HG03159 (cell line): Measurements from ENCODE around the gene NTSR1.

Source experiments
- ATAC-seq: cut with Tn5 transposase; IDR thresholded peaks from one replicate; pipeline ENCODE4 v1.9.1; 2021; ENCODE audit warnings: mild to moderate bottlenecking, moderate library complexity; ENCODE audit not compliant: unreplicated experiment

Gene NTSR1

DNA sequence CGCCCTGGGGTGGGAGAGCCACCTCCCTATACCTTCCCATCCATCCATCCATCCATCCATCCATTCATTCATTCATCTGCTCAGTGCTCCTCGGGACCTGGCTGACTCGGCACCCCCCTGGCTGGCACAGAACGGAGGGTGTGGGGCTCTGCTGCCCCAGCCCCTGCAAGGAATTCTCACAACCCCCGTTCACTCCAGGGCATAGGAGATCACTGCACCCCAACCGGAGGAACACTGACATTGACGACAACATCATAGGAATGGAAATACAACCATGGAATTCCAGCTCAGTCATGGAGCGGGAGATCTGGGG, 59.6 kb downstream of the NTSR1 start:
- ATAC-seq, result no peak

DNA sequence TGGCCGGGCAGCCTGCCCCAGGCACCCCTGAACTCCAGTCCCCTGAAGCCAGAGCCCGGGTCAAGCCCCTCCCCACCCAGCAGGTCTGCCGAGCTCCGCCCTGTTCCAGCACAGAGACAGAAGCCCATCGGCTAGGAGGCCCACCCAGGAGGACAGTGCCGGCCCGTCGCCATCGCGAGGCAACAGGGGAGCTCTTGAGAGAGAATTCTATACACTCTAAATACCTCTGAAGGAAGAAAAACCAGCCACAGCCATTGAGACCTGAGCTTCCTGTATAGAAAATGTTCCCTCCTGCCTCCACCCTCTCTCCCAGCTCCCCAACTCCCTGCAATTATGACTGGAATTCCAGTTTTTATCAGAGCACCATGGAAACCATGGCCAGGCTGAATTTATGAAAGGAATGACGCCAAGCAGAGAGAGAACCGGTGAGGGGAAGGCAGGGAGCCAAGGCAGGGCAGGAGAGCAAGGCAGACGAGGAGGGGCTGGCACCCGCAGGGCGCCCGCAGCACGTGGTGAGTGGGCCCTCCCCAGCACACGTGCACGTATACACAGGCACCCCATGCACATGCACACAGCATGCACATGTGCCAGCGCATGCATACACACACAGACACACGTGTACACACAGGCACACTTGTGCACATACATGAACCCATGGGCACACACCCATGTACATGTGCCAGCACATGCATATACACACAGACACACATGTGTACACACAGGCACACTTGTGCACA, 60.1 kb downstream of the NTSR1 start:
- ATAC-seq, result no peak

DNA sequence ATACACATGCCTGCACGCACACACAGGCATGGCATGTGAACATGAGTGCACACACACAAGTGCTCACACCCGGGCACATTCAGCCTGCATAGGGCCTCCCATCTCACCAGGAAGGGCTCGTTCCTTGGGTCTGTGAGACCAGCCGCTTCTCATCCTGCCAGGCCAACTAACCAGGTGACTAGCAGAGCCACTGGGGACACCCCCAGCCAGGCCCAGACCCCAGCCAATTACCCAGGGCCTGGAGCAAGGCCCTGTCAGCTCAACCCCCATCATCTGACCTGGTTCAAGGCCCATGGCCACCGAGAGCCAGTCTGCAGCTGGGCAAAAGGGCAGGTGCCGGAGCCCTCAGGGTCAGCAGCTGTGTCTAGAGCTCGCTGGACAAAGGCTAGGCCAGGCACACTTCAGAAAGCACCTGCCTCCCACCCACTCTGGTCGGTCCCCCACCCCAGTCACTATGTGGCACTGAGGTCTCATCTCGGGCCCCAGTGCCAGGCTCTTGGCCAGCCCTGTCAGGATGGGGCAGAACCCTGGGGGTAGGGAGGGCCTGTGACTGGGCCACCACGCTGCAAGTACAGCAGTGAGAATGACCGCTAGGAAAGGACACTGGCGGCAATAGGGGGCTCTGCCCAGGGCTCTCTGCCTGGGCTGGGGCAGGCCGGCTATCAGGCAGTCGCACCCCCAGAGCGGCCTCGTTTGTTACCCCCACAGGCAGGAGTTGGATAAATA, 60.9 kb downstream of the NTSR1 start:
- no peak for ATAC-seq

DNA sequence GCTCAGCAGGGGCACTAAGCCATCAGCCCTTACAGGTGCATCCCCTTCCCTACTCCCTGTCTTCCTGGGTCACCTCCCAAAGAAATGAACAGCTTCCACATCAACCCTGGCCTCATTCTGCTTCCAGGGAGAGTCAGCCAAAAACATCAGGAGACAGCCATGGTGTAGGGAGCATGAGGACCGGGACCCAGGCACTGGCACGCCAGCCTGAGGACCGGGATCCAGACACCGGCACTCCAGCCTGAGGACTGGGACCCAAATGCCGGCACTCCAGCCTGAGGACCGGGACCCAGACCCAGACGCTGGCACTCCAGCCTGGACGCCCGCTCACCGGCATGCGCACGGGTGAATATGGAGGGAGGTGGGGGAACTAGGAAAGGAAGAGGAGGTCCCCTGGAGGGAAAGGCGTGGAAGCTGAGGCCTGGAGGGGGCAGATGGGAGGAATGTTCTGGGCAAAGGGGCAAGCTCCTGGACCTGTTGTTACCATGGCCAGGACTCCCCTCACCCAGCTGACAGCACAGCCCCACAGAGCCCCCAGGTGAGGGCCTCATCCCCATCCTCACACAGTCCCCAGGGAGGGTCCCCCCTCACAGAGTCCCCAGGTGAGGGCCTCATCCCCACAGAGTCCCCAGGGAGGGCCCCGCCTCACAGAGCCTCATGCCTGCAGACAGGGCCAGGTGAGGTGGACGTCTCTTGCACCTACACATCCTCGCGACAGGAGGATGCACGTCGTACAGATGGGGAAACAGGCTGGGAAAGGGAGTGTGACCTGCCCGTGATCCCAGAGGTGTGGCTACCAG, 61.7 kb downstream of the NTSR1 start:
- no peak for ATAC-seq

DNA sequence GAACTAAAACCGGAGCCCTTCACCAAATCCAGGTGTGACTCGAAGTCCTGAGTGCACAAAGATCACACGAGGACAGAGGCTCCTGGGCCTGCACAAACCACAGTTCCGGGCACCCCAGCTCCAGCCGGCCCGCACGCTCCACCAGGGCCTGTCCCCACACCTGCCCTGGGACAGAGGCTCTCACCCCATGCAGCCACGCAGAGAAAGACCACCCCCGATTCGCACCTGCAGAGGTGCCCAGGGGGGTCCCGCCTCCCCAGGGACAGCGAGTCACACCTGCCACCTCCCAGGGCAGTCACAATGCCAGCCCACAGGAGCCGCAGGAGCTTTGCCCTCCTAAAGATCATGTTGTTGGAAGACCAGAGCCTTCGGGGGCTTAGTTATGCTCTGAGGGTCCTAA, 62.3 kb downstream of the NTSR1 start:
- no peak for ATAC-seq

DNA sequence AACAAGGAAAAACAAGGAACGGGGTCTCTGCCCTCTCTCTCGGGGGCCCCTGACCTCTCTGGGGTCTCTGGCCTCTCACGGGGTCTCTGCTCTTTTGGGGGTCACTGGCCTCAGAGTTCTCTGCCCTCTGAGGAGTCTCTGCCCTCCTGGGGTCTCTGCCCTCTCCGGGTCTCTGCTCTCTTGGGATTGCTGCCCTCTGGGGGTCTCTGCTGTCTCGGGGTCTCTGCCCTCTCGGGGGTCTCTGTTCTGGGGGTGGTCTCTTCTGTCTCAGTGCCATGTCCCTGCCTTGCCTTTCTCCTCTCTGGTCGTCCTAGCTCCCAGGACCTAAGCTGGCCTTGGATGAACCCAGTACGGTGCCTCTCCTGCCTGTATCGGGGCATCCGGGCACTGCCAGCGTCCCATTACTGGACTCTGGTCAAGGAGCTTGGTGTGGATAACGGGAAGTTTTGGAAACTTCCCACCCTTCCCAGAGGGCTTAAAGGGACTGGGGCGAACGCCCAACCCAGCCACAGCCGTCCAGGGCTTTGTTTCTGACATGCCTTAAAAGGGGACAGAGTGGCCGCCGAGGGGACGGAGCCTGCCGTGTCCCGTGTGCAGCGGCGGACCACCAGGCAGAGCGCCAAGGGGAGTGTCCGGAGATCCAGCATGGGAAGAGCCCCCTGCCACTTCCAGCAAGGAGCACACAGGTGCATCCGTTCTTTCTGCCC, 62.9 kb downstream of the NTSR1 start:
- no peak for ATAC-seq

DNA sequence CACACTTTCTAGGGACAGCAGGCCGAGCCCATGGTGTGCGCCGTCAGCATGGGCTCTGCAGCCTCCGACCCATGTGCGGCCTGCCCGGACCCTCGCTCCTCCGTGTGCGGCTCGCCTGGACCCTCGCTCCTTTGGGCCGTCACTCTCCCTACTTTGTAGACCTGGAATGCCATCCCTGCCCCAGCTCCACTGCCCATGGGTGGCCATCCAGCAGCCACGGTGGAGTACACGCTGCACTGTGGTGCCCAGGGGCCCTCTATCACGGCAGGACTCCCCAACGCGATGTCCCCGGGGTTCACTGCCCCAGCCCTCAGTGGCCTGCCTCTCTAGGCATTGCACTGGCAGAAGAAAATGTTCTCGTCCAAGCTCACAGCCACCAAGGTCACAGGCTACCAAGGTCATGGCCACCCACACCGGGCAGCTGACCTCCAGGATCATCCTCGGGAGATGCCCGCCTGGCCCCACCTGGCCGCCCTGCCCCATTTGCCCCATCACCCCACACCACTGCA, 63.5 kb downstream of the NTSR1 start:
- no peak for ATAC-seq

DNA sequence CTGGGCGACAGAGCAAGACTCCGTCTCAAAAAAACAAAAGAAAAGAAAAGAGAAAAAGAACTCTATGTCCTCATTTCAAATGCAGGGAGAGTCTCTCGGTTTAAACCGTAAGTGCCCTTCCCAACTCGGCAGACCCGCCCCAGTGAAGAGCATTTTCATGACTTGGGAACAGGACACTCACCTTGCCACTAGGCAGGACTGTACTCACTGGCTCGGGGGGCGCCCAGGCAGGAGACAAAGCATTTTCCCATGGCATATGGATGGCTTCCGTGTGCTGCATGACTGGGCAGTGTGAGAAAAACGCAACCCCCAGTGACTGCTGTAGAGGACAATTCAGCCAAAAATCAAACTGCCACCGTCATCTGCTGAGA, 64.0 kb downstream of the NTSR1 start:
- ATAC-seq, result no peak

DNA sequence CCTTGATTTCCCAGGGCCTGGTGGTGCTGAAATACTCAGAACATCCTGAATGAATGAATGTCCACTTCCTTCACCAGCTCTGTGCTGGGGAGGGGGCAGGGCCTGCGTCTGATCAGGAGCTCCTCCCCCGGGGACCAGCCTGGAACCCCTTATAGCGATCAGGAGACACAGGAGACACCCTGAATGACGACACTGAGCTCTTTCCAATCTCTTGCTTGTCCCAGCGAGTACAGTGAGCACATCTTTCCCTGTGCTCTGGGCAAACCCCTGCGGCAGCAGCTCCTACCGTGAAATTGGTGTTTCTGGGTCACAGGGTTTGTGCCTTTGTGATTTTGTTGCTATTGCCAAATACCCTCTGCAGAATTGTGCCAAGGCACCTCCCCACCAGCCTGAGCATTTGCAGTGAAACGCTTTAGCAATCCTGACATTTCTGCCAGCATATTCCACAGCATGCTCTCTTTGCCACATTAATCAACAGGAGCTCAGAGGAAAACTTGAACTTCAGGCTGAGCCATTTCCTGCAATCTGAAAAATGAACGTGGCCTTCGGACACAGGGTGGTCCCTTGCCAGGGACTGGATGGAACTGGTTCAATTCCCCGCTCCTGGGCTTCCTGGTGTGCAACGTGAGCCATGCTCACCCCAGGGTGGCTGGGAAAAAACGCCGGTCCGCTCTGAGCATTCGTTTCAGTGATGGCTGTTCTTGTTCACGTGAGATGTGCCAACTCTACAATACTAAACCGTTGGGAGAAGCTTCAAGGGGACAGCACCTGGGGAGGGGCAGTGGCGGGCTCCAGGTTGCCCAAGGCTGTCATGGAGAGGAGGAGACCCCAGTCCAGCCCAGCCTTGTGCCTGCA, 64.6 kb downstream of the NTSR1 start:
- no peak for ATAC-seq

DNA sequence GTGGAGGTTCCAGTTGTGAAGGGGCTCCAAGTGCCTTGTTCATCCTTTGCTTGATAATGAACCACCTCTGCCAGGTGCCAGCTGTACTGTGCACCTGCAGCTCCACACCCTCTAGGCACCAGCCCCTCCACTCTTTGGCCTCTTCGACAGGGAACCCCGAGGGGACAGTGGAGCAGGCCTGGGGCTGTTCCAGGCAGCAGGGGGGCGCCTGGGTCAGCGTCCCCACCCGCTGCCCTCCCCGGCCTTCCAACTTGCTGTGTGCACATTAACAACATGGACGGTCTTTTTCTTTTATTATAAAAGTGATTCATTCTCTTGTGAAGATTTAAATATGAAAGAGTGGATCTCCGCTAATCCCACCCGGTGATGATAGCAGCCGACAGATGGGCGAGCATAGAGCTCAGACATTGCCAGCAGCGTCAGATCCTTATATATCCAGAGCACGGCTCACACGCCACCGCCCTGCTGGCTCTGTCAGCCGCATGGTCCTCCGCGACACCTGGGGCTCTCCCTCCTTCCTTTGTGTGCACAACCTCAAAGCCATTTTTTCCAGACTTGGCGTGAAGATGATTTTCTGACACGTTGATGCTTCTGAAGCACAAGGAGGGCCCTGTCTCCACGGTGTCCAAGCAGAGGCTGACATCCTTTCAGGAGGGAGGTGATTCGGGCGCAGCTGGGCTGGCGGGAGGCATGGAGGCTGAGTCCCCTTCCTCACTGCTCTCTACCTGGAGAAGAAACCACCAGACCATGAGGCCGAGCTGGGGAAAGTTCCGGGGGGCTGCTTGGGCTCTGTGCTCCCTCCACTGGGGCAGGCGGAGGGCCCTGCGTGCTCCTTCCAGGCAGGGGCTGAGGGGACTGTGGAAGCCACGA, 65.4 kb downstream of the NTSR1 start:
- ATAC-seq, result no peak

DNA sequence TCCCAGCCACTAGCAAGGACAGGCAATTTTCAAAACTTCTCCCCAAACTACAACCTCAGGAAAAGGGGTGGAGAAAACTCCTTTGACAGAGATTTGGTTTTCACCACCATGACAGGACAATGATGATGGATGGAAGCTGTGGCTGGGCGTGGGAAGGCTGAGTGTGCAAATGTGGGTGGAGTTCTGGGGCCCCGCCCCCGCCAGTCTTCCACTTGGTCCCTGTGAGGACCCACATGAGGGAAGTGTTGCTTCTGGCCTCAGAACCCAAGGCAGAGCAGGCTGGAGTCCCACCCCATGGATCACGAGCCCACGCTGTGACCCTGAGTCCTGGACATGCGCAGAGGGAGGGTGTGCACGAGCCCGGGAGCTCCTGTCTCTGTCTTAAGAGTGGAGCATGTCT, 66.1 kb downstream of the NTSR1 start:
- ATAC-seq, result no peak

DNA sequence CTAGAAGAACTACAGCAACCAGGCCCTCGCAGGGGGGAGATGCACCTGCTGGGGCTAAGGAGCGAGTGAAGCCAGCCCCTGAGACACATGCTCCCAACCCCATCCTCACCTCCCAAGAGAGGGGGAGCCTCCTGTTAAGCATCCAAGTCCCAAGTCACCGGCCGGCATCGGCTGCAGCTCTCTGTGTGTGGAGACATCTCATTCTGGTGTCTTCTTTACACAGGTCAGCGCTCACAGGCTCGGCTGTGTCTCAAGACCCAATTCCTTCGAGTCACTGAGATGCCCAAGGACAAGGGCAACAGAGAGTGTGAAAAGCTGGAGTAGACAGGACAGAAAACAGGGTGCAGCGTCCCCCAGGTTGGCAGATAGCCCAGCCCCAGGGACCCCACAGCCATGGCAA, 66.6 kb downstream of the NTSR1 start:
- ATAC-seq, result no peak

DNA sequence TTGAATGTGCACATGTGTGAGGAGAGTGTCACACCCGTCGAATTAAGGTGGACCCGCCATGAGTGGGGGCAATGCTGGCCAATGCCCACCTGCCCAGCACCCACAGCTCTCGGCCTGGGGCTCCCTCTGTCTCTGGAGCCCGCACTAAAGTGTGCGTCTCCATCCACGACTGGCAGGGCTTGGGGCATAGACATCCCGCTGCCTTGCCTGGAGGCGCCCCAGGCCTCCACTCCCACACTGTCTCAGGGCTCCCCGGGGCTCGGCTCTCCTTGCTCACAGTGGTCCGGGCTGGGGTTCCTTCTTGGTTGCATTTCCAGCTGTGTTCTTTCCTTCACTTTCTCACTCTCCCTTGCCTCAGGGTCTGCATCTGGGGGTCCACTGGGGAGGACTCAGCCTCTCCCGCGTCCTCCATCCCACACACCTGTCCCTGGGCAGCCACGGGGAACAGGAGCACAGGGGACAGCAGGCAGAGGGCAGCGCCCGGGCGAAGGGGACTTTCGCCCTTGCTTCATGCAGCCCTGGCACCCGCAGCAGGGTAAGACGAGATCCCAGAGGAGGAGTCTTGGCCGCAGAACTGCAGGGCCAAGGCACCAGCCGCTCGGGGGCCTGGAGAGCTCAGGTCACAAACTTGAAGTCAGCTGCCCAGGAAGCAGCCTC, 67.5 kb downstream of the NTSR1 start:
- no peak for ATAC-seq

DNA sequence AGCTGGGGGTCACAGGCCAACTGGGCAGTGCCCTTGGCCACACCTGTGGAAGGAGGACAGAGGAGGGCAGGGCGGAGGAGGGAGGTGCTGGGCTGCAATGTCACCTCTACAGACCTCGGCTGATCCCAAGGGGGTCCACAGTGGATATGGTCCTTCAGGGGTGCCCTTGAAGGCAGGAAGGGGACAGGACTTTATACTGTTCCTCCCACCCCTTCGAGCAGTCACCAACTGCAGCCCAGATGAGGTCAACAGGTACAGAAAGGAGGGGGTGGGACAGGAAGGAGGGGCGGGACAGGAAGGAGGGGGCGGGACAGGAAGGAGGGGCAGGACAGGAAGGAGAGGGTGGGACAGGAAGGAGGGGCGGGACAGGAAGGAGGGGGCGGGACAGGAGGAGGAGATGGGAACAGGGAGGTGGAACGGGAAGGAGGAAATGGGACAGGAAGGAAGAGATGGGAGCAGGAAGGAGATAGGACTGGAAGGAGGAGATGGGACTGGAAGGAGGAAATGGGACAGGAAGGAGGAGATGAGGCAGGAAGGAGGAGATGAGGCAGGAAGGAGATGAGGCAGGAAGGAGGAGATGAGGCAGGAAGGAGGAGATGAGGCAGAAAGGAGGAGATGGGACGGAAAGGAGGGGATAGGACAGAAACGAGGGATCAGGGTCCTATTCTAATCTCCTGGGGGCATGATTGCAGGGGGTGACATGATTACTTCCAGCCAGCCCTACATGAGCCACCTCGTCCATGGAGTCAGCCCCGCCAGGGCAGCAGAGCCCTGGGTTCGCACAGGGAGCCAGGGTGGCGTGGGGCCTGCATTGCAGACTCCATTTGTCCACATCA, 68.3 kb downstream of the NTSR1 start:
- ATAC-seq, result no peak

DNA sequence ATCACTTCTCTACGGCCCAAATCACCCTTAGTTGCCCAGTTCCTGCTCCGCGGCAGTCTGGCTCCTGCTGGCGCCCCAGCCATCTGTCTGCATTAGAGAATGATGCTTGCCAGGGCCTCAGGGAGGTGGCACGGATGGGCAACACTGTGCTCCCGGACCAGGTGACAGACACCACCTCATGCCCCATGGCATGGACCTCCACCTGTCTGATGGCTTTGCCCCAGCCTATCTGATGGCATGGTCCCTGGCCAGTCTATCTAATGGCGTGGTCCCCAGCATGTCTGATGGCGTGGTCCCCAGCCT, 68.8 kb downstream of the NTSR1 start:
- ATAC-seq, result no peak

DNA sequence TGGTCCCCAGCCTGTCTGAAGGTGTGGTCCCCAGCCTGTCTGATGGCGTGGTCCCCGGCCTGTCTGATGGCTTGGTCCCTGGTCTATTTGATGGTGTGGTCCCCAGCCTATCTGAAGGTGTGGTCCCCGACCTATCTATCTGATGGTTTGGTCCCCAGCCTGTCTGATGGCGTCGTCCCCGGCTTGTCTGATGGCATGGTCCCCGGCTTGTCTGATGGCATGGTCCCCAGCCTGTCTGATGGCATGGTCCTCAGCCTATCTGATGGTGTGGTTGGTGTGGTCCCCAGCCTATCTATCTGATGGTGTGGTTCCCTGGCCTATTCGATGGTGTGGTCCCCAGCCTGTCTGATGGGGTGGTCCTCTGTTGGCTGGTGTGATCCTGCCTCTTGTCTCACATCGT, 69.4 kb downstream of the NTSR1 start:
- no peak for ATAC-seq

DNA sequence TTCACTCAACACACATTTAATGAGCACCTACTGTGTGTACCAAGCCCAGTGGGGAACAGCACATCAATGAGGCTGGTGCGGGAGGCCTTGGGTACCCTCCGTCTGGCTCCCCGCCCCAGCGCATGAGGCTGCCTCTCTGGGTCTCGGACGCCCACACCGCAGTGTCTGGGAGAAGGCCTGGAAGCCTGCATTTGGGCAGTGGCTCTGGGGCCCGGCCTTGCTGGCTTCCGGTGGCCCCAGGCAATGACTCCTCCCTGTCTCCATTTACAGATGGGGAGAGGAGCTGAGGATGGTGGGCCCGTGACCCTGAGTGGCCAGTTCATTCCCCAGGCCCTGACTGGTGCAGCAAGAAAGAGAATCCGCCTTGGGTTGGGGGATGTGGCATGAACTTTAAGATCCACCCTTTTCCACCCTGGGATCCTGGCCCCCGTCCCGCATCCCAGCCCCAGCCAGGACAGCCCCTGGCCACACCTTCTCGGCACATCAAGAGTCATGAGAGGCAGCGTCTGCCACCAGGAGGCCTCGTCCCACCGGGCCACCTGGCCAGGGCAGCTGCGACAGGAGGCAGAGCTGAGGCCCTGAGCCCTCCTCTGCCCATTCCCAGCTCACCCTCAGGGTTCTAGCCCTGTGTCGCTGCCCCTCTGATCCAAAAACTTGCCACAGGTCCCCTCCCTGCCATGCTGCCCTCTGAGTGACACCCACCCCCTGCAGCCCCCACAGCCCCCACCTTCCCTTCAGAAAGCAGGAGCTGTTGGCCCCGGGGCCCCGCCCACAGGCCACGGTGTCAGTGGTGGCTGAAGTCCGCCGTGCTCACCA, 70.2 kb downstream of the NTSR1 start:
- ATAC-seq, result no peak

DNA sequence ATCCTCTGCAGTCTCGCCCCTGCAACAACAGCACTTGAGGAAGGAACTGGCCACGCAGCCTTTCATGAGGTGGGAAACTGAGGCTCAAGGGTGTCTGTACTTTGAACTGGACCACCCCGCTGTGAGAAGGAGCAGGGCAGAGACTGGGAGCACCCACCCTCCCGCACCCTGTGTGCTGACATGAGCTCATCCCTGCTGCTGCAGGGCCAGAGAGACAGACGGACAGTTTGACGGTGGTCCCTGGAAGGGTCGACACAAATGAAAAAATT, 70.7 kb downstream of the NTSR1 start:
- ATAC-seq, result no peak
